H9 (cell line): ENCODE data around the gene HEATR3. TPM values are rescaled to one million over a fixed set of nuclear protein-coding genes. Genes with fewer than 3 reads are reported as not detected.

Source experiments
- DNase-seq: peaks from one replicate; pipeline ENCODE4 v3.0.0-alpha.2; 2017
- H2AFZ ChIP-seq: one replicate; pipeline ENCODE4 v1.6.1; 2013; ENCODE audit warnings: mild to moderate bottlenecking, low read length, control low read depth, moderate library complexity
- H2AK5ac ChIP-seq: 2 replicates; pipeline ENCODE4 v1.6.1; 2013; ENCODE audit warnings: low read length, control low read depth, mixed read lengths; ENCODE audit not compliant: insufficient read length
- H2BK120ac ChIP-seq: one replicate; pipeline ENCODE4 v1.6.1; 2013; ENCODE audit warnings: low read depth, mild to moderate bottlenecking, low read length, control low read depth, inconsistent platforms; ENCODE audit not compliant: poor library complexity, severe bottlenecking
- H2BK12ac ChIP-seq: 2 replicates; pipeline ENCODE4 v1.6.1; 2013; ENCODE audit warnings: low read length, control low read depth, mixed read lengths, low read depth; ENCODE audit not compliant: insufficient read length
- H2BK15ac ChIP-seq: 2 replicates; pipeline ENCODE4 v1.6.1; 2013; ENCODE audit warnings: low read depth, low read length, control low read depth
- H2BK20ac ChIP-seq: one replicate; pipeline ENCODE4 v1.6.1; 2013; ENCODE audit warnings: low read depth, mild to moderate bottlenecking, low read length, control low read depth, inconsistent platforms; ENCODE audit not compliant: poor library complexity, severe bottlenecking
- H2BK5ac ChIP-seq: 2 replicates; pipeline ENCODE4 v1.6.1; 2013; ENCODE audit warnings: low read length, control low read depth, mixed read lengths; ENCODE audit not compliant: insufficient read length
- H3K14ac ChIP-seq: 2 replicates; pipeline ENCODE4 v1.6.1; 2013; ENCODE audit warnings: low read length, control low read depth; ENCODE audit not compliant: insufficient read depth
- H3K18ac ChIP-seq: 2 replicates; pipeline ENCODE4 v1.6.1; 2013; ENCODE audit warnings: low read depth, mild to moderate bottlenecking, mixed read lengths, low read length, control low read depth; ENCODE audit not compliant: insufficient read length
- H3K23ac ChIP-seq: 2 replicates; pipeline ENCODE4 v1.6.1; 2013; ENCODE audit warnings: low read length, control low read depth, mixed read lengths, low read depth; ENCODE audit not compliant: insufficient read length
- H3K23me2 ChIP-seq: 2 replicates; pipeline ENCODE4 v1.6.1; 2013; ENCODE audit warnings: low read depth, mild to moderate bottlenecking, mixed read lengths, low read length, control low read depth; ENCODE audit not compliant: insufficient read length, poor library complexity, severe bottlenecking
- H3K27ac ChIP-seq: 2 replicates; pipeline ENCODE4 v1.5.1; 2013; ENCODE audit warnings: low read length, control low read depth, mixed read lengths, low read depth; ENCODE audit not compliant: insufficient read length
- H3K27me3 ChIP-seq: 2 replicates; pipeline ENCODE4 v1.6.1; 2013; ENCODE audit warnings: low read length, control low read depth, inconsistent platforms; ENCODE audit not compliant: insufficient read depth
- H3K4ac ChIP-seq: 2 replicates; pipeline ENCODE4 v1.6.1; 2013; ENCODE audit warnings: low read depth, mild to moderate bottlenecking, control low read depth, inconsistent platforms, low read length, moderate library complexity
- H3K4me1 ChIP-seq: 2 replicates; pipeline ENCODE4 v1.6.1; 2013; ENCODE audit warnings: low read length, control low read depth, inconsistent platforms; ENCODE audit not compliant: insufficient read depth
- H3K4me2 ChIP-seq: 2 replicates; pipeline ENCODE4 v1.6.1; 2013; ENCODE audit warnings: low read length, control low read depth, mixed read lengths; ENCODE audit not compliant: insufficient read length, insufficient read depth
- H3K56ac ChIP-seq: 2 replicates; pipeline ENCODE4 v1.6.1; 2013; ENCODE audit warnings: low read depth, mild to moderate bottlenecking, mixed read lengths, low read length, control low read depth; ENCODE audit not compliant: insufficient read length
- H3K79me1 ChIP-seq: 2 replicates; pipeline ENCODE4 v1.6.1; 2013; ENCODE audit warnings: low read depth, mild to moderate bottlenecking, moderate library complexity, low read length, control low read depth, inconsistent platforms; ENCODE audit not compliant: insufficient read depth, poor library complexity, severe bottlenecking
- H3K79me2 ChIP-seq: 2 replicates; pipeline ENCODE4 v1.6.1; 2013; ENCODE audit warnings: low read length, control low read depth, inconsistent platforms; ENCODE audit not compliant: insufficient read depth
- H3K9ac ChIP-seq: 2 replicates; pipeline ENCODE4 v1.6.1; 2013; ENCODE audit warnings: low read length, control low read depth, mixed read lengths; ENCODE audit not compliant: insufficient read length; ENCODE audit errors: extremely low read depth
- H3K9me3 ChIP-seq: one replicate; pipeline ENCODE4 v1.6.1; 2013; ENCODE audit warnings: low read depth, low read length, inconsistent platforms; ENCODE audit not compliant: control insufficient read depth
- H3T11ph ChIP-seq: one replicate; pipeline ENCODE4 v1.6.1; 2013; ENCODE audit warnings: mild to moderate bottlenecking, low read length, control low read depth, inconsistent platforms
- H4K20me1 ChIP-seq: one replicate; pipeline ENCODE4 v1.6.1; 2013; ENCODE audit not compliant: control insufficient read depth, insufficient read length, insufficient read depth
- H4K5ac ChIP-seq: 2 replicates; pipeline ENCODE4 v1.6.1; 2013; ENCODE audit warnings: low read depth, mild to moderate bottlenecking, mixed read lengths, low read length, control low read depth; ENCODE audit not compliant: insufficient read length
- H4K8ac ChIP-seq: replicated peaks from 2 replicates; pipeline ENCODE4 v1.6.1; 2013; ENCODE audit warnings: low read length, control low read depth, mixed read lengths, low read depth; ENCODE audit not compliant: insufficient read length
- H4K91ac ChIP-seq: 2 replicates; pipeline ENCODE4 v1.6.1; 2013; ENCODE audit warnings: low read depth, mild to moderate bottlenecking, moderate library complexity, mixed read lengths, low read length, control low read depth; ENCODE audit not compliant: insufficient read length
- H3K27ac Mint-ChIP-seq, 3 experiments: 2 replicates in 2 of 3; 3 replicates in 1 of 3; pipeline ENCODE4 v1.8.0; 2020 to 2021; ENCODE audit warnings: mixed read lengths in 3 of 3, mild to moderate bottlenecking in 1 of 3, moderate library complexity in 1 of 3
- H3K27me3 Mint-ChIP-seq: 2 replicates; pipeline ENCODE4 v1.8.0; 2021; ENCODE audit warnings: low read depth, mild to moderate bottlenecking, moderate library complexity, mixed read lengths
- H3K36me3 Mint-ChIP-seq, 3 experiments: 2 replicates in 2 of 3; 3 replicates in 1 of 3; pipeline ENCODE4 v1.8.0; 2020 to 2021; ENCODE audit warnings: low read depth in 3 of 3, mixed read lengths in 3 of 3; ENCODE audit not compliant: insufficient read depth in 1 of 3
- H3K4me1 Mint-ChIP-seq, 2 experiments: 2 replicates each; pipeline ENCODE4 v1.8.0; 2020; ENCODE audit warnings: mixed read lengths in 2 of 2
- H3K4me3 Mint-ChIP-seq, 2 experiments: 2 replicates in 1 of 2; 3 replicates in 1 of 2; pipeline ENCODE4 v1.8.0; 2020 to 2021; ENCODE audit warnings: mild to moderate bottlenecking in 2 of 2, mixed read lengths in 2 of 2, moderate library complexity in 1 of 2
- H3K9me3 Mint-ChIP-seq, 2 experiments: 2 replicates in 1 of 2; 3 replicates in 1 of 2; pipeline ENCODE4 v1.8.0; 2020; ENCODE audit warnings: mild to moderate bottlenecking in 2 of 2, mixed read lengths in 2 of 2, moderate library complexity in 1 of 2
- CTCF ChIP-seq: fragments of 200-600 bp; sonication (generic); conservative IDR thresholded peaks from 3 replicates; pipeline ENCODE4 v1.8.0; 2021; ENCODE audit warnings: antibody characterized with exemption, mild to moderate bottlenecking
- WGBS: extraction: QIAGEN DNeasy Blood & Tissue Kit; methylation state at CpG from one replicate; pipeline ENCODE4 v1.1.7; 2013; ENCODE audit warnings: missing lambda C conversion rate, low lambda C conversion rate, mixed read lengths; ENCODE audit not compliant: insufficient read length; ENCODE audit errors: extremely low coverage; 5-methylcytosine and 5-hydroxymethylcytosine counted together
- total RNA-seq: library from RNA; stranded (reverse); gene quantifications from 2 replicates; pipeline ENCODE4 v1.2.1, GENCODE V29; 2021

The HEATR3 gene
- total RNA-seq, 1 experiment from 2014 or later, result 26.5 TPM

- Histone ChIP-seq H3K27ac (no peak overlapping the region), H3K18ac (peak overlapping the region; percentile 2), H3K9ac (peak overlapping the region; percentile 8), H2BK15ac (no peak overlapping the region), H2AFZ (no peak overlapping the region), H2BK20ac (no peak overlapping the region), H3K9me3 (no peaks in the 10 kb centered on the region), H3K79me2 (peaks cover 21% of the 10 kb centered on the region; the same call in 1 of the 2 replicates), H3K4ac (no peak overlapping the region), H3K4me2 (peak overlapping the region; percentile 84), H3K14ac (peak overlapping the region; percentile 17; the same call in 1 of the 2 replicates), H4K5ac (no peak overlapping the region), H4K20me1 (peaks cover 3% of the 10 kb centered on the region), H3K4me1 (peaks cover 3% of the 10 kb centered on the region), H3K27me3 (no peaks in the 10 kb centered on the region), H4K91ac (no peak overlapping the region), H3K23ac (no peak overlapping the region), H3K56ac (no peak overlapping the region), H3K79me1 (peaks cover 8% of the 10 kb centered on the region), H2BK5ac (no peak overlapping the region), H3K23me2 (peaks cover 15% of the 10 kb centered on the region), H2BK12ac (no peak overlapping the region), H2BK120ac (no peak overlapping the region), H3T11ph (no peak overlapping the region), H2AK5ac (no peak overlapping the region), H4K8ac (no peak overlapping the region)
- Mint-ChIP-seq H3K27ac (no peak overlapping the region; a peak in 1 of 7 replicates), H3K4me3 (peak overlapping the region; percentile 73 to 91), H3K36me3 (peaks cover 0 to 3% (median 0%) of the 10 kb centered on the region in 3 experiments; a peak in 1 of 7 replicates), H3K4me1 (peaks cover 18 to 19% of the 10 kb centered on the region in 2 experiments), H3K9me3 (no peaks in the 10 kb centered on the region; a peak in 1 of 5 replicates), H3K27me3 (peaks cover 3% of the 10 kb centered on the region; the same call in 1 of the 2 replicates)
- WGBS, result no CpG with 5 or more reads among the region's 10 CpGs
- TF ChIP-seq CTCF, result no peak
- no peak for DNase-seq
Measured at GRCh38 chr16:50154420-50154950, 88.7 kb downstream of the HEATR3 start.
